ENCODE measurements around the gene ZCCHC2. TPM values are rescaled to one million over a fixed set of nuclear protein-coding genes. Genes with fewer than 3 reads are reported as not detected.

Gene ZCCHC2
- total RNA-seq, 4 donors from 2014 or later, result 22.1 to 37.9 (median 32.0) TPM

DNA sequence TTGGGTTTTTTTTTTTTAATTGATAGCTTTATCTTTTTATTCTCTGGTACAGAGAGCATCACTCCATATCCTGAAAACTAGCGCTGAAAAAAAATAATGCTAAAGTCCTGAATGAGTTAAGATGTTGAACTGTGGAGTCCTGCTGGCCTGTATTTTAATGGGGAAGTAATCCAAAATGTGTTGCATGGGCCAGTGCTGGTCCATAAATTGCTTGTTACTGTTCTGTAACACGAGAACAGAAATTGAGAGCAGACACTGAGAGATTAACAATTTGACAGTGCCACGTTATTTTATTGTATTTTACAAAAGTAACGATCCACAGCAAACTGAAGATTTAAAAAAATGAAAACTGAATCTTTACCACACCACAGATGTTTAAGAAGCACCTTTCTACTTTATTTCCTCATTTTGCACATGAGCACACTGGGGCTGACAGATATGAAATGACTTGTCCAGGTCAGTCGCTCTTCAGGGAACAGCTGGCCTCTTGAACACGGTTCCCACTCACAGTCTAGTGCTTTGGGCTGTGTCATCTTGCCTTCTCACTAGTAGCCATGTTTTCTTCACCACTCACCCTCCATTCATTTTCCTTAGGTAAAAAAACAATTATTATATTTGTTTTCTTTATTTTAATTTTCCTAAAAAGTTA is 35.3 kb downstream of the ZCCHC2 start:
- intact Hi-C loops (cut with DNase I; ENCODE audit: low total_unique reads) (no loop called here), in situ Hi-C loops (cut with MboI; ENCODE audit: low sequenced_read_pairs in 4 of 4) (loop anchor here in 3 of 4 donors (25.0 kb wide), 2 partner anchors 271 to 371 kb away; partner anchors contain the start of genes PIGN (in 2 of the 3) and RELCH (in 2 of the 3))
- no peaks in the 10 kb centered on the region for H3K9me3 ChIP-seq
- peaks cover 0 to 64% of the 10 kb centered on the region in 2 donors for H3K36me3 ChIP-seq
- peak overlapping the region in 2 of 4 donors; percentile 19 to 21 for H3K27ac ChIP-seq
- no peak overlapping the region for H3K4me3 ChIP-seq
- H3K4me1 ChIP-seq, result peaks cover 10 to 31% of the 10 kb centered on the region in 2 donors
- no peak for ATAC-seq
- H3K27me3 ChIP-seq, result no peaks in the 10 kb centered on the region
- no peak for DNase-seq
- TF ChIP-seq, protein P1, sequence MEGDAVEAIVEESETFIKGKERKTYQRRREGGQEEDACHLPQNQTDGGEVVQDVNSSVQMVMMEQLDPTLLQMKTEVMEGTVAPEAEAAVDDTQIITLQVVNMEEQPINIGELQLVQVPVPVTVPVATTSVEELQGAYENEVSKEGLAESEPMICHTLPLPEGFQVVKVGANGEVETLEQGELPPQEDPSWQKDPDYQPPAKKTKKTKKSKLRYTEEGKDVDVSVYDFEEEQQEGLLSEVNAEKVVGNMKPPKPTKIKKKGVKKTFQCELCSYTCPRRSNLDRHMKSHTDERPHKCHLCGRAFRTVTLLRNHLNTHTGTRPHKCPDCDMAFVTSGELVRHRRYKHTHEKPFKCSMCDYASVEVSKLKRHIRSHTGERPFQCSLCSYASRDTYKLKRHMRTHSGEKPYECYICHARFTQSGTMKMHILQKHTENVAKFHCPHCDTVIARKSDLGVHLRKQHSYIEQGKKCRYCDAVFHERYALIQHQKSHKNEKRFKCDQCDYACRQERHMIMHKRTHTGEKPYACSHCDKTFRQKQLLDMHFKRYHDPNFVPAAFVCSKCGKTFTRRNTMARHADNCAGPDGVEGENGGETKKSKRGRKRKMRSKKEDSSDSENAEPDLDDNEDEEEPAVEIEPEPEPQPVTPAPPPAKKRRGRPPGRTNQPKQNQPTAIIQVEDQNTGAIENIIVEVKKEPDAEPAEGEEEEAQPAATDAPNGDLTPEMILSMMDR (IDR thresholded peaks at IDR 0.05 in 4 of 5, conservative IDR thresholded peaks at IDR 0.05 in 1 of 5), result no peak
- no peak for TF ChIP-seq POLR2A (IDR thresholded peaks at IDR 0.05)

DNA sequence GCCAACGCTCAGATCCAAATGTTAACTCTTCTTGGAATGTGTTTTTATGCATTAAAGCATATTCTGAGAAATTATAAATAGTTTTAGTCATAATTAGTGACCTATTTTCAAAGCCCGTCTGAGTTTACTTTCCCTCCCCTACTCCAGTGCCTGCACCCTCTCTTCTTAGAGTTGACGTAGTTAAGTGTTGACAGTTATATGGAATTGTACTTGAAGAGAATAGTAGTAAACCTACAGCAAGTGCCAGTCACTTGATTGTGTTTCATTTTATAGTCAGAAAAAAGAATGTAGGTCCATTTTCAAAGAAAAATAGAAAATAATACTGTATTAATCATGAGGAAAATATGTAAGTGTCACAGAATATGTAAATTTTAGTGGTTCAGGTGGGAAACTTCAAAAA is 41.2 kb downstream of the ZCCHC2 start:
- intact Hi-C loops (cut with DNase I; ENCODE audit: low total_unique reads) (no loop called here), in situ Hi-C loops (cut with MboI; ENCODE audit: low sequenced_read_pairs in 4 of 4) (loop anchor here in 3 of 4 donors (25.0 kb wide), 2 partner anchors 277 to 377 kb away; partner anchors contain the start of genes PIGN (in 2 of the 3) and RELCH (in 2 of the 3))
- peaks cover 2 to 91% of the 10 kb centered on the region in 2 donors for H3K36me3 ChIP-seq
- no peaks in the 10 kb centered on the region for H3K27me3 ChIP-seq
- no peak overlapping the region for H3K27ac ChIP-seq
- H3K4me1 ChIP-seq, result no peaks in the 10 kb centered on the region
- no peak for DNase-seq
- no peak for ATAC-seq
- H3K4me3 ChIP-seq, result no peak overlapping the region
- H3K9me3 ChIP-seq, result no peaks in the 10 kb centered on the region
- no peak for TF ChIP-seq POLR2A (IDR thresholded peaks at IDR 0.05)
- TF ChIP-seq, protein P1 (IDR thresholded peaks at IDR 0.05 in 4 of 5, conservative IDR thresholded peaks at IDR 0.05 in 1 of 5), result no peak

DNA sequence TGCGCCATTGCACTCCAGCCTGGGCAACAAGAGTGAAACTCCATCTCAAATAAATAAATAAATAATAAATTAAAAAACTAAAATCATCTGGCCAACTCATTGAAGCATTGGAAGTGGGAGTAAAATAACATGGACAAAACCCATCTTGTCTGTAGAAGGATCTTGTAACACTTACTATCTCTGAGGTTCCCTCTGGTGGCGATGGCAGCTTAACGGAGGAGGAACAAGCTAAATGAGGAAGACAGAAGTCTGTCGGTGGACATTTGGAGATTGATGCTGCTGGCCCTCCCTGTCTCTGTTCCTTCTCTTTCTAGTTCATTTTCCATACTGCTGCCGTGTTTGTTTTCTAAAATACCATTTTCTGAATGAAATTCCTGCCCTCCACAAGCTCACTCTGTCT is 43.4 kb downstream of the ZCCHC2 start:
- DNase-seq (peak; percentile 40 to 70), ATAC-seq (peak; percentile 68 to 91)
- Histone ChIP-seq H3K27me3 (no peaks in the 10 kb centered on the region), H3K9me3 (no peaks in the 10 kb centered on the region), H3K27ac (peak overlapping the region in 1 of 4 donors; percentile 19), H3K36me3 (peaks cover 2 to 89% of the 10 kb centered on the region in 2 donors), H3K4me3 (no peak overlapping the region), H3K4me1 (no peaks in the 10 kb centered on the region)
- TF ChIP-seq, protein P1 (IDR thresholded peaks at IDR 0.05 in 4 of 5, conservative IDR thresholded peaks at IDR 0.05 in 1 of 5), result peak; percentile 15 to 45 (median 39)
- TF ChIP-seq POLR2A (IDR thresholded peaks at IDR 0.05), result no peak
- in situ Hi-C loops (cut with MboI; ENCODE audit: low sequenced_read_pairs in 4 of 4) (loop anchor here in 3 of 4 donors (5.0 to 25.0 kb wide), 3 partner anchors 139 to 379 kb away; partner anchors contain the start of genes PIGN (in 2 of the 3) and RELCH (in 2 of the 3)), intact Hi-C loops (cut with DNase I; ENCODE audit: low total_unique reads) (loop anchor here (1.0 to 5.0 kb wide), 2 partner anchors 39 to 141 kb away; no protein-coding TSS in a partner anchor)

DNA sequence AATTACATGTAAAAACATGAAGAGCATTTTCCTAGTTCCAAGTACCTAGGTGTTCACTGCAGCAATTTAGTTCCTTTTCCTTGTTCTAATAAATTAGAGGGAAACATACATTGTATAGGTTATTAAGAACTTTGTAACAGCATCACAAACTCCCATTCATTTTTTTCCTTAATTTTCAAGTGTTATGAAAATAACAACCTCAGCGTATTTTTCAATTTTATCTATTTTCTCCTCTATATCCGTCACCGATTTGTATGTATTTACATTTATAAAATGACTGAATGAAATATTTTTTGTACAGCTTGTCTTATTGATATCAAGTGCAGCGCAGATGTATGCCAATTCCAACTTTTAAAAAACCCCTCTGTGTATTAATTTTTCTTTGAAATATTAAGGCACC is 44.0 kb downstream of the ZCCHC2 start:
- H3K4me1 ChIP-seq, result no peaks in the 10 kb centered on the region
- H3K9me3 ChIP-seq, result no peaks in the 10 kb centered on the region
- in situ Hi-C loops (cut with MboI; ENCODE audit: low sequenced_read_pairs in 4 of 4), result loop anchor here in 3 of 4 donors (5.0 to 25.0 kb wide), 3 partner anchors 140 to 380 kb away; partner anchors contain the start of genes PIGN (in 2 of the 3) and RELCH (in 2 of the 3)
- no peaks in the 10 kb centered on the region for H3K27me3 ChIP-seq
- intact Hi-C loops (cut with DNase I; ENCODE audit: low total_unique reads), result loop anchor here (1.0 to 5.0 kb wide), 2 partner anchors 40 to 142 kb away; no protein-coding TSS in a partner anchor
- peaks cover 2 to 87% of the 10 kb centered on the region in 2 donors for H3K36me3 ChIP-seq
- ATAC-seq (no peak), DNase-seq (no peak)
- H3K4me3 ChIP-seq, result no peak overlapping the region
- H3K27ac ChIP-seq, result peak overlapping the region in 1 of 4 donors; percentile 19
- TF ChIP-seq POLR2A (IDR thresholded peaks at IDR 0.05), result no peak
- TF ChIP-seq, protein P1 (IDR thresholded peaks at IDR 0.05 in 4 of 5, conservative IDR thresholded peaks at IDR 0.05 in 1 of 5), result no peak
